Spleen (tissue), 11 donors: ENCODE measurements around the gene PAX5. TPM values are rescaled to one million over a fixed set of nuclear protein-coding genes. Genes with fewer than 3 reads are reported as not detected.

Experiments
- DNase-seq: peaks from one replicate; pipeline ENCODE4 v3.0.0-alpha.2; 2020
- H3K27ac ChIP-seq, 8 donors: fragments of 200-600 bp; sonication (generic) in 7 of 8; 1 replicate in 4 of 8; 2 replicates in 4 of 8; pipeline versions ENCODE4 v1.5.0 to v1.8.0; 2016 to 2021; ENCODE audit warnings: inconsistent platforms in 4 of 8, mild to moderate bottlenecking in 4 of 8, moderate library complexity in 1 of 8
- H3K27me3 ChIP-seq, 7 donors: fragments of 200-600 bp; sonication (generic) in 6 of 7; replicated peaks in 1 of 7; 1 replicate in 4 of 7; 2 replicates in 3 of 7; pipeline versions ENCODE4 v1.5.0 to v1.8.0; 2016 to 2021; ENCODE audit warnings: inconsistent platforms in 3 of 7, mild to moderate bottlenecking in 1 of 7
- H3K36me3 ChIP-seq, 6 donors: fragments of 200-600 bp; sonication (generic) in 5 of 6; 1 replicate in 4 of 6; 2 replicates in 2 of 6; pipeline versions ENCODE4 v1.5.0 to v1.8.0; 2016 to 2021; ENCODE audit warnings: inconsistent platforms in 2 of 6
- H3K4me1 ChIP-seq, 6 donors: fragments of 200-600 bp; sonication (generic) in 5 of 6; 1 replicate in 3 of 6; 2 replicates in 3 of 6; pipeline versions ENCODE4 v1.5.0 to v1.8.0; 2016 to 2021; ENCODE audit warnings: inconsistent platforms in 3 of 6
- H3K4me3 ChIP-seq, 8 donors: fragments of 200-600 bp; sonication (generic) in 7 of 8; 1 replicate in 4 of 8; 2 replicates in 4 of 8; pipeline versions ENCODE4 v1.5.0 to v1.8.0; 2016 to 2021; ENCODE audit warnings: inconsistent platforms in 4 of 8, mild to moderate bottlenecking in 4 of 8, moderate library complexity in 2 of 8
- H3K9me3 ChIP-seq, 8 donors: fragments of 200-600 bp; sonication (generic) in 7 of 8; 1 replicate in 4 of 8; 2 replicates in 4 of 8; pipeline versions ENCODE4 v1.5.0 to v1.8.0; 2016 to 2021; ENCODE audit warnings: inconsistent platforms in 4 of 8
- CTCF ChIP-seq, 11 experiments: fragments of 200-600 bp in 7 of 11; fragments of 450-650 bp in 4 of 11; sonication (generic) in 4 of 11; IDR thresholded peaks in 8 of 11; conservative IDR thresholded peaks in 3 of 11; 1 replicate in 7 of 11; 2 replicates in 4 of 11; pipeline versions ENCODE4 v1.4.0 to v1.8.0; 2016 to 2021; ENCODE audit warnings: antibody characterized with exemption in 11 of 11, inconsistent platforms in 4 of 11, mild to moderate bottlenecking in 1 of 11
- POLR2A ChIP-seq, 3 donors: fragments of 450-650 bp; IDR thresholded peaks; one replicate each; pipeline ENCODE4 v1.5.1; 2017; ENCODE audit warnings: antibody characterized with exemption in 3 of 3, mild to moderate bottlenecking in 1 of 3
- POLR2AphosphoS5 ChIP-seq, 3 donors: sonication (generic); formaldehyde crosslinking; IDR thresholded peaks; one replicate each; pipeline ENCODE4 v1.5.1; 2017; ENCODE audit warnings: antibody characterized with exemption in 3 of 3
- WGBS, 5 donors: extraction: QIAGEN DNeasy Blood & Tissue Kit in 3 of 5; methylation state at CpG; one replicate each; pipeline versions ENCODE4 v1.1.5 to v1.1.7; 2013 to 2018; 5-methylcytosine and 5-hydroxymethylcytosine counted together
- intact Hi-C: fragments of 100-400 bp; cut with DNase I; formaldehyde crosslinking; loops from one replicate; pipeline ENCODE4 v1.15.0; 2023; ENCODE audit warnings: low total_unique reads
- polyA plus RNA-seq, 3 donors: library from polyadenylated mRNA; stranded (reverse); fragments of 200-250 nt; gene quantifications; one replicate each; pipeline ENCODE4 v1.2.1, GENCODE V29; 2013
- total RNA-seq, 7 donors: library from RNA; depleted of rRNA in 3 of 7; stranded (reverse); fragments of >200 nt in 3 of 7; fragmentation: NEBNext Ultra II Directional in 4 of 7; extraction: Animal tissue kit (Norgen Biotek cat#: 25700) in 4 of 7; gene quantifications; one replicate each; pipeline versions ENCODE4 v1.1.0 to v1.2.1, GENCODE V29; 2016 to 2021
- donor health status: healthy with polysubstance abuse.
- donor health status: DM: no; HTN: no; CAD: no; lungs with moderate emphysema.
- donor health status: DM: no; HTN: no; CAD: no.
- donor health status: Bipolar disorder and iron deficiency.
- donor health status: healthy.
- donor health status: DM: no; HTN: no; CAD: no.
- donor health status: DM: yes; HTN: yes; CAD: no.

The PAX5 gene
- total and polyA plus RNA-seq, 10 donors, result 15.9 to 120 (median 53.0) TPM

- intact Hi-C loops, result no loop called here
- no peaks in the 10 kb centered on the region for H3K9me3 ChIP-seq
- peak overlapping the region; percentile 68 to 91 (median 88) for H3K27ac ChIP-seq
- TF ChIP-seq POLR2A (IDR thresholded peaks at IDR 0.05) (peak in 1 of 3 donors; percentile 68), POLR2AphosphoS5 (IDR thresholded peaks at IDR 0.05) (peak; percentile 85 to 90 (median 88)), CTCF (IDR thresholded peaks at IDR 0.05 in 8 of 11, conservative IDR thresholded peaks at IDR 0.05 in 3 of 11) (peak in 9 of 11 experiments; percentile 23 to 58 (median 33))
- peak overlapping the region; percentile 31 to 73 (median 52) for H3K4me3 ChIP-seq
- WGBS, 5 donors, result 1 to 3% (median 2%) methylated on average over 22 to 56 of the region's 56 CpGs
- peak; percentile 91 for DNase-seq
- peaks cover 15 to 100% (median 98%) of the 10 kb centered on the region in 7 donors for H3K27me3 ChIP-seq
- H3K36me3 ChIP-seq, result no peaks in the 10 kb centered on the region
- H3K4me1 ChIP-seq, result peaks cover 16 to 88% (median 59%) of the 10 kb centered on the region in 6 donors
Measured at GRCh38 chr9:37034305-37034937, 353 bp upstream of the PAX5 start.

- H3K4me3 ChIP-seq, result peak overlapping the region; percentile 30 to 73 (median 44)
- H3K27me3 ChIP-seq, result peaks cover 16 to 100% (median 98%) of the 10 kb centered on the region in 7 donors
Measured at GRCh38 chr9:37033141-37033540, 927 bp downstream of the PAX5 start.

GRCh38 chr9:37032713-37033112 lies 1.4 kb downstream of the PAX5 start:
- peak overlapping the region; percentile 30 to 73 (median 44) for H3K4me3 ChIP-seq
- 25 to 80% (median 43%) methylated on average over 1 to 3 of the region's 3 CpGs for WGBS, 5 donors
- peaks cover 16 to 100% (median 98%) of the 10 kb centered on the region in 7 donors for H3K27me3 ChIP-seq
- H3K4me1 ChIP-seq, result peaks cover 20 to 89% (median 69%) of the 10 kb centered on the region in 6 donors
- H3K9me3 ChIP-seq, result no peaks in the 10 kb centered on the region
- intact Hi-C loops, result no loop called here
- peak overlapping the region in 7 of 8 donors; percentile 4 to 91 (median 88) for H3K27ac ChIP-seq
- H3K36me3 ChIP-seq, result no peaks in the 10 kb centered on the region
- TF ChIP-seq POLR2AphosphoS5 (IDR thresholded peaks at IDR 0.05) (peak in 2 of 3 donors; percentile 56 to 72), POLR2A (IDR thresholded peaks at IDR 0.05) (no peak)
- peak; percentile 75 for DNase-seq

More at GRCh38 chr9:37033141-37033540, 927 bp downstream of the PAX5 start:
- Histone ChIP-seq H3K9me3 (no peaks in the 10 kb centered on the region), H3K27ac (peak overlapping the region in 7 of 8 donors; percentile 4 to 91 (median 88)), H3K36me3 (no peaks in the 10 kb centered on the region), H3K4me1 (peaks cover 18 to 89% (median 69%) of the 10 kb centered on the region in 6 donors)
- DNase-seq, result no peak
- no peak for TF ChIP-seq POLR2A (IDR thresholded peaks at IDR 0.05)
- 37 to 41% (median 38%) methylated on average over 6 of the region's 6 CpGs for WGBS, 5 donors
- intact Hi-C loops, result no loop called here

GRCh38 chr9:37031902-37032301 lies 2.2 kb downstream of the PAX5 start:
- peaks cover 21 to 100% (median 98%) of the 10 kb centered on the region in 7 donors for H3K27me3 ChIP-seq
- no peaks in the 10 kb centered on the region for H3K36me3 ChIP-seq
- H3K4me1 ChIP-seq, result peaks cover 24 to 89% (median 69%) of the 10 kb centered on the region in 6 donors
- peak overlapping the region in 4 of 8 donors; percentile 88 to 91 (median 90) for H3K27ac ChIP-seq
- DNase-seq, result no peak
- intact Hi-C loops, result no loop called here
- H3K9me3 ChIP-seq, result no peaks in the 10 kb centered on the region
- peak overlapping the region in 7 of 8 donors; percentile 13 to 73 (median 51) for H3K4me3 ChIP-seq
- WGBS, 5 donors, result 16 to 23% (median 18%) methylated on average over 6 of the region's 6 CpGs
- TF ChIP-seq POLR2AphosphoS5 (IDR thresholded peaks at IDR 0.05) (no peak), POLR2A (IDR thresholded peaks at IDR 0.05) (no peak), CTCF (IDR thresholded peaks at IDR 0.05 in 8 of 11, conservative IDR thresholded peaks at IDR 0.05 in 3 of 11) (no peak)

- H3K4me3 ChIP-seq, result peak overlapping the region in 4 of 8 donors; percentile 29 to 73 (median 44)
- peaks cover 23 to 100% (median 98%) of the 10 kb centered on the region in 7 donors for H3K27me3 ChIP-seq
- no peaks in the 10 kb centered on the region for H3K9me3 ChIP-seq
- peak overlapping the region in 4 of 8 donors; percentile 88 to 91 (median 90) for H3K27ac ChIP-seq
- intact Hi-C loops, result no loop called here
- no peak for DNase-seq
- 19 to 34% (median 30%) methylated on average over 4 of the region's 4 CpGs for WGBS, 5 donors
- TF ChIP-seq CTCF (IDR thresholded peaks at IDR 0.05 in 8 of 11, conservative IDR thresholded peaks at IDR 0.05 in 3 of 11) (no peak), POLR2A (IDR thresholded peaks at IDR 0.05) (no peak), POLR2AphosphoS5 (IDR thresholded peaks at IDR 0.05) (no peak)
- no peaks in the 10 kb centered on the region for H3K36me3 ChIP-seq
- H3K4me1 ChIP-seq, result peaks cover 27 to 89% (median 70%) of the 10 kb centered on the region in 6 donors
Measured at GRCh38 chr9:37031081-37031480, 3.0 kb downstream of the PAX5 start.
